Stimulated activated CD8-positive, alpha-beta memory T cell treated with anti-CD3 and anti-CD28 coated beads, Interleukin-2, amount 100 ng/mL, for 48 hours (primary cell): Measurements from ENCODE around the gene CRACR2A.

Source experiments
- DNase-seq, 2 donors: peaks; one replicate each; pipeline ENCODE4 v3.0.0-alpha.2; 2020; ENCODE audit warnings: low read depth in 2 of 2

CRACR2A gene

GRCh38 chr12:3622021-3622821 lies 130.7 kb downstream of the CRACR2A start:
- no peak for DNase-seq

DNA sequence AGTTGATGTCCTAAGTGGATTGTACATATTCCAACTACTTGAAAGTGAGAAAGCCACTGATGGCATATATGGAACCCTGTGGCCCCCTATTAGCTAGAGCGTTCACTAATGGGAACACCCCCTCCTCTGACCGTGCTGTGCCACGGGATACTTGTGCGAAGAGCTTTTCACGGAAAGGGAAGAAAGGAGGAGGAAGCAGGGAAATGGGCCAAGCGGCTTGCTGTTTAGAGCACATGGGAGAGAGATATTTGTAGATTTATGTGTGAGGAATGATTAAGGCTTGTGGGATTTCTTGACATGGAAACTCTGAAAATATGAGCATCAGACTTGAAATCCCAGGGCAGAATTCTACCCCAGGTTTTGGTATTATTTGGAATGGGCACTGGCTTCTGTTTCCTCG lies 132.1 kb downstream of the CRACR2A start:
- DNase-seq, result no peak

GRCh38 chr12:3617565-3617964 lies 135.3 kb downstream of the CRACR2A start:
- DNase-seq, result no peak

GRCh38 chr12:3615862-3616261 lies 137.0 kb downstream of the CRACR2A start:
- DNase-seq, result no peak

DNA sequence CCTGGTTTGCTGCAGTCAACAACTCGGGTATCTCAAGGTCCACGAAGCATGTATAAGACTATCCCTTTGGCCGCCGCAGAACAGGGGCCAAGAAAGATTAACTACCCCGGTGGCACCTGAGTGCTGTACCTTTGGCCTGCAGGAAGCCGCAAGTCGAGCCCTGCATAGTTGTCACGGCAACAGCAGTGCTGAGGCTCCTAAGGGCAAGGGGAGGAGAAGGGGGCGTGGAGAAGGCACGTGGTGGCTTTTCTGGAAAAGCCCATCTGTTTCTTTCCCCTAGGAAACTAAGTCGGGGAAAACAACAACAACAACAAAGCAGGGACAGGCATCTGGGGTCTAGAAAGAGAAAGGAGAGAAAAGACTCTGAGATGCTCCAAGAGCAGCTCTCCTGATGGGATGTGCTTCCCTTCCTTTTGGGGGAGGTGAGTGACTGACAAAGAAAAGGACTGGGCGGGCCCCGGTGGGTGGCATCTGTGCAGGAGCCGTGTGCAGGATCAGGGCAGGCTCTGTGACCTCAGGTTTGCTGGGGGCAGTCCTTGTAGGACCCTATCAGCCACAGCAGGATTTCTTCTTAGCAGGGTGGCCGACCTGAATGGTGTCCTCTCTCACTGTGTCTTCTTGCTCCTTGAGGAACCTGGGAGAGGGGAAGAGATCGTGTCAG lies 138.0 kb downstream of the CRACR2A start:
- no peak for DNase-seq

DNA sequence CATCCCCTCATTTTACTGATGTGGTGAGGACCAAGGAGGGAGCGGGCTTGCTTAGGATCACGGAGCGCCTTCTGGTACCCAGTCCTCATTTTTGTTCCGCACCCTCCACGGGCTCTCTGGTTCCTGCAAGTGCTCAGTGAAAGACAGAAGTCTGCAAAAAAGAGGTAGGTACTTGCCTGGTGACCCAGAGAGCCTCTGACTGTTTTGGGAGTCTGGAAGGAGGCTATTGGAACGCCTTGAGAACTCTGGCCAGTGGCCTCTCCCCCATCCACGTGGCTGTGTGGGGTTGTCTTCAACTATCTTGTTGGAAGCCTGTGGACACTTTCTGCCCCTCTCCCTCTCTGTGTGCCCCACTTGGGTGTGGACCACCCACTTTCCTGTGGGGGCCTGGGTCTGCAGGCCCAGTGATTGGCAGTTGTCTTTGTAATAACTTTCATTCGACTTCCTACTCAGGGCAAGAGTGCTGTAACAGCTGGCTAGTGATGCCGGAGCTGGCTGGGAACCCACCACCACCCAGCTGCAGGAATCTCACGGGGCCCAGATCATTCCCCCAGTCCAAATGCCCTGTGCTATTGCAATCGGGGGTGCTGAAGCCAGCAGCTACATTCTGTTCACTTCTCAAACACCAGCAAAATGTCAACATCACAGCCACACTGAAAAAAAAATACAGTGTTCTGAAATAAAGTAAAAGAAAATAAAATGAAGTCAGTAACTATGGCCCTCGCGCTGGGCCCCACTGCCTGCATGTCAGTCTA lies 139.1 kb downstream of the CRACR2A start:
- DNase-seq, result no peak

- no peak for DNase-seq
Observed at GRCh38 chr12:3611860-3612703, 140.8 kb downstream of the CRACR2A start.

DNA sequence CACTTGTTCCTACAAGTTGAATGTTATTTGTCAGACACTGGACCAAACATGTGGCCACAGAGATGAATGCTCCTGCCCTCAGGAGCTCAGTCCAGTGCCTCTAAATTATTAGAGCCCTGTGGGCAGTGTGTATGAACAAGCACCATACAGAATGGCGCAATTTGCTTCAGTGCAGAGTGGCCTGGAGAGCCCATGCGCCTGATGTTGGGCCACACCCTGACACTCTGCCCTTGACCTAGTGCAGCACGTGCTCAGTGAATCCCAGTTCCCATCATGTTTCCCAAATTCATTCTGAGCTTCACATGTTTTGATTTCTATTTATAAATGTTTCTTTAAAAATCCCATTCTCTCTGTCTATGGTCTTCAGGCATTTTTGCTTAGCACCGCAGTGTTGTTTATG lies 145.1 kb downstream of the CRACR2A start:
- no peak for DNase-seq

- no peak for DNase-seq
Observed at GRCh38 chr12:3607039-3607720, 145.7 kb downstream of the CRACR2A start.

GRCh38 chr12:3606128-3606527 lies 146.8 kb downstream of the CRACR2A start:
- no peak for DNase-seq

- no peak for DNase-seq
Observed at GRCh38 chr12:3605692-3606091, 147.2 kb downstream of the CRACR2A start.

GRCh38 chr12:3604748-3605586 lies 147.9 kb downstream of the CRACR2A start:
- DNase-seq, result no peak

GRCh38 chr12:3604286-3604685 lies 148.6 kb downstream of the CRACR2A start:
- no peak for DNase-seq

GRCh38 chr12:3603576-3603975 lies 149.3 kb downstream of the CRACR2A start:
- no peak for DNase-seq

GRCh38 chr12:3602488-3602887 lies 150.4 kb downstream of the CRACR2A start:
- DNase-seq, result no peak

- no peak for DNase-seq
Observed at GRCh38 chr12:3601461-3602150, 151.3 kb downstream of the CRACR2A start.

- no peak for DNase-seq
Observed at GRCh38 chr12:3600951-3601350, 152.0 kb downstream of the CRACR2A start.

GRCh38 chr12:3600039-3600720 lies 152.7 kb downstream of the CRACR2A start:
- DNase-seq, result no peak
